ENCODE data around the gene DNASE2.
A peak's percentile ranks its signal among the peaks of the same experiment; 100 is the strongest.

The DNASE2 gene

DNA sequence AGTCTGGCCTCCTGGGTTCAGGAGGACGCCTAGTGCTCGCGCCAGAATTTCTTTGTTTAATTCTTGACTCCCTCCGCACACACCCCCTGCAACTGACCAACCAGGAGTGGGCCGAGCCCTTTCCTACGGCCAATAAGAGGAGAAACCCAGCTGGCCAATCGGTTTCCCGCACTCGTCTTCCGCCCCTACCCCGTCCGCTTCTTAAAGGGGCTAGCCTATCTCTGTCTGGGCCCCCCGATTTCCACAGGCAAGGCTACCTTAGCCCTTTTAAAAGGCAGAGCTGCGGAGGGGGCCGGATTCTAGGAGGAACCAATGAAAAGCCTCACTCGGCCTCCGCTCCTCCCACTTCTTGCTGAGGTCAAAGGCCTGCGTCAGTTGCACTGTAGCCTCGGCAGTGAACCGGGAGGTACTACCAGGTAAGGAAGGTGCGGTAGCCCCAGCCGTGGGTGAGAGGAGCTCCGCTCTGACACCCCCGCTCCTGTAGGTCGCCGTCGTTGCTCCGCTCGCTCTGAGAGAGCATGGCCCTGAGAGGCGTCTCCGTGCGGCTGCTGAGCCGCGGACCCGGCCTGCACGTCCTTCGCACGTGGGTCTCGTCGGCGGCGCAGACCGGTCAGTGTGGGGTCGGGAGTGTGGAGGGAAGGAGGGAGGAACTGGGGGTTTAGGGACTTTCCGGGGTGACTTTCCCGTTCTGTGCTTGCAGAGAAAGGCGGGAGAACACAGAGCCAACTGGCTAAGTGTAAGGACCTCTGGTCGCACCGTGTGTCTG lies 9.7 kb upstream of the DNASE2 start, which contains the start of gene GCDH:
Gene GCDH, plus strand, starts transcription at position 374 of the 766 bp plus-strand sequence. Its CDS starts 145 bp downstream, at position 519.
- TF ChIP-seq TAF1 (IDR thresholded peaks at IDR 0.05; ENCODE audit: low read depth) (peak; percentile 66; the same call in 1 of the 2 replicates), CREB1 (IDR thresholded peaks at IDR 0.05; ENCODE audit: low read depth) (peak; percentile 91), RAD21 (IDR thresholded peaks at IDR 0.05; ENCODE audit: low read depth) (peak; percentile 8; the same call in 1 of the 2 replicates), EGR1 (IDR thresholded peaks at IDR 0.05) (no peak), YY1 (IDR thresholded peaks at IDR 0.05; ENCODE audit: low read depth) (no peak)
- TF ChIP-seq, protein P1, sequence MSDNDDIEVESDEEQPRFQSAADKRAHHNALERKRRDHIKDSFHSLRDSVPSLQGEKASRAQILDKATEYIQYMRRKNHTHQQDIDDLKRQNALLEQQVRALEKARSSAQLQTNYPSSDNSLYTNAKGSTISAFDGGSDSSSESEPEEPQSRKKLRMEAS (IDR thresholded peaks at IDR 0.05): peak; percentile 82

DNA sequence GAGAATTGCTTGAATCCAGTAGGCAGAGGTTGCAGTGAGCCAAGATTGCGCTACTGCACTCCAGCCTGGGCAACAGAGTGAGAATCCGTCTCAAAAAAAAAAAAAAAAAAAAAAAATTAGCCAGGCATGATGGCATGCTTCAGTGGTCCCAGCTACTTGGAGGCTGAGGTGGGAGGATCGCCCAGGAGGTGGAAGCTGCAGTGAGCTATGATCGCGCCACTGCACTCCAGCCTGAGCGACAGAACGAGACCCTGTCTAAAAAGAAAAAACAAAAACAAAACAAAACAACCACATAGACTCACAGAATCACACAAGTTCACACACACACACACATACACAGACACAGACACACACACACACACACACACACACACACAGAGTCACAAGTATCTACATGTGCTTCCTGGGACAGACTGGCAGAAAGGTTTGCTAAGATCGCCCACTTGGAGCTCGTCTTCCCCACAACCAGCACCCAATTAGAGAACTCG lies 9.1 kb upstream of the DNASE2 start:
- TF ChIP-seq TEAD4 (IDR thresholded peaks at IDR 0.05): 0 out of 2 replicates have a peak, but pooled peaks have one; percentile 6

DNA sequence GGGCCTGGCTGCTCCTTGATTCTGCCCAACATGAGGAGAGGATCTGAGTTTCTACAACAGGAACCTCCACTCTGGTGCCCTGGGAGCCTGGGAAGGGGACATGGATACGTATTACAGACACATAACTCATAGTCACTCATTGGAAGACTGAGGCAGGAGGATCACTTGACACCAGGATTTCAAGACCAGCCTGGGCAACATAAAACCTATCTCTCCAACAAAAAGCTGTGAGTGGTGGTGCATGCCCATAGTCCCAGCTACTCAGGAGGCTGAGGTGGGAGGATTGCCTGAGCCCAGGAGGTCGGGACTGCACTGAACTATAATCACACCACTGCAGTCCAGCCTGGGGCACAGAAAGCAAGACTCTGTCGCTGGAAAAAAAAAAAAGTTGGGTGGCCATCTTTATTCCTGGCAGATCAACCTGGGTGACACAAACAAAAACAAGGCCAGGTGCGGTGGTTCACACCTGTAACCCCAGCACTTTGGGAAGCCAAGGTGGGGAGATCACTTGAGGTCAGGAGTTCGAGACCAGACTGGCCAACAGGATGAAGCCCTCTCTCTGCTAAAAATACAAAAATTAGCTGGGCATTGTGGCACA lies 6.9 kb upstream of the DNASE2 start:
- no peak for TF ChIP-seq CREB1 (IDR thresholded peaks at IDR 0.05; ENCODE audit: low read depth)
- TF ChIP-seq ZBTB7A (IDR thresholded peaks at IDR 0.05; ENCODE audit: low read depth): no peak
- TF ChIP-seq, protein P2, sequence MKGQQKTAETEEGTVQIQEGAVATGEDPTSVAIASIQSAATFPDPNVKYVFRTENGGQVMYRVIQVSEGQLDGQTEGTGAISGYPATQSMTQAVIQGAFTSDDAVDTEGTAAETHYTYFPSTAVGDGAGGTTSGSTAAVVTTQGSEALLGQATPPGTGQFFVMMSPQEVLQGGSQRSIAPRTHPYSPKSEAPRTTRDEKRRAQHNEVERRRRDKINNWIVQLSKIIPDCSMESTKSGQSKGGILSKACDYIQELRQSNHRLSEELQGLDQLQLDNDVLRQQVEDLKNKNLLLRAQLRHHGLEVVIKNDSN (IDR thresholded peaks at IDR 0.05): no peak
- no peak for TF ChIP-seq NFIC (IDR thresholded peaks at IDR 0.05)

DNA sequence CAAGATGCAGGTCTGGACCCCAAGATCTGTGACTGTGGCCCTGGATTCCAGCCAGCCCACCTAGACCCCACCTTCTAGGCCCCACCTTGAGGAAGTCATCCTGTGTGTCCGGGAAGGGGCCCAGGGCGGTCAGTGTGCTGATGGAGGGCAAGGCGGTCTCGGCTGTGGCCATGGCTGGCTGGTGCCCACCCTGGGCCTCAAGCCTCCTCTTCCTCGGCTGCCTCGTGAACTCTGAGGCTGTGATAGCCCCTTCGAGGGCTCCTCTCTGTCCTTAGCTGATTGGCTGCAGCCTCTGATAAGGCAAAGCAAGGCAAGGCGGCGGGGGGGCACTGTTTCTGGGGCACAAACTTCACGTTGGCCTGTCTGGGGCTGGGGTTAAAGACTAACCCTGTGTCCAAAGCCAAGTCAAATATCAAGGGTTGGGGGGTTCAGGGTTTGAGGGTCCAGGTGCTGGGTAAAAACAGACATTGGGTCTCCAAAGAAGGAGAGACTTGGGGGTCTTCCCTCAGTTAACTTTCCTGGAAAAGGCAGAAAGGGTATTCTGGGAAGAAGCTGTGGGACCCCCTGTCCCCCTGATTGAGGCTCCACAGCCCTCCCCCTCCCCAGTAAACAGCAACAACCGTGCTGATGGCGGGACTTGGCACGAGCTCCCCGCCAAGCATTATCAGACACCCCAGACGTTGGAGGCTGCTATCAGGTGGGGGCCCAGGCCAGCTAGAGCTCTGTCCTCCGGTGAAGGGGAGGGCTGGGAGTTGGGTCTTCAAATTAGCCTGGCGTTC lies 5.9 kb upstream of the DNASE2 start, which contains the start of gene KLF1:
Gene KLF1, minus strand, starts transcription at position 233 of the 779 bp plus-strand sequence. Its CDS starts 61 bp downstream, at position 172.
- TF ChIP-seq TAF1 (IDR thresholded peaks at IDR 0.05; ENCODE audit: low read depth): no peak
- no peak for TF ChIP-seq RAD21 (IDR thresholded peaks at IDR 0.05; ENCODE audit: low read depth)
- TF ChIP-seq FOXM1 (IDR thresholded peaks at IDR 0.05; ENCODE audit: borderline replicate concordance, low read depth): no peak
- no peak for TF ChIP-seq EP300 (IDR thresholded peaks at IDR 0.05; ENCODE audit: borderline replicate concordance)
- TF ChIP-seq TCF12 (IDR thresholded peaks at IDR 0.05; ENCODE audit: low read depth): no peak

DNA sequence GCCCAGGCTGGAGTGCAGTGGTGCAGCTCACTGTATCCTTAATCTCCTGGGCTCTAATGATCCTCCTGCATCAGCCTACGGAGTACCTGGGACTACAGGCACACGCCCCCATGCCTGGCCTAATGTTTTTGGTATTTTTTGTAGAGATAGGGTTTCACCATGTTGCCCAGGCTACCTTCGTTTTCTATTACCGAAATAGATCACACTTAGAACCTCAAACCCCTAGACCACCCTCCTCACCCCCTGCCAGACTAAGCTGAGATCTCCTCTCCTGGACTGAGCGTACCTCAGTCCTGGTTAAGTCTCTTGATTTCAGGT lies 5.4 kb upstream of the DNASE2 start:
- no peak for TF ChIP-seq CEBPB (IDR thresholded peaks at IDR 0.05)
- TF ChIP-seq, protein P3, sequence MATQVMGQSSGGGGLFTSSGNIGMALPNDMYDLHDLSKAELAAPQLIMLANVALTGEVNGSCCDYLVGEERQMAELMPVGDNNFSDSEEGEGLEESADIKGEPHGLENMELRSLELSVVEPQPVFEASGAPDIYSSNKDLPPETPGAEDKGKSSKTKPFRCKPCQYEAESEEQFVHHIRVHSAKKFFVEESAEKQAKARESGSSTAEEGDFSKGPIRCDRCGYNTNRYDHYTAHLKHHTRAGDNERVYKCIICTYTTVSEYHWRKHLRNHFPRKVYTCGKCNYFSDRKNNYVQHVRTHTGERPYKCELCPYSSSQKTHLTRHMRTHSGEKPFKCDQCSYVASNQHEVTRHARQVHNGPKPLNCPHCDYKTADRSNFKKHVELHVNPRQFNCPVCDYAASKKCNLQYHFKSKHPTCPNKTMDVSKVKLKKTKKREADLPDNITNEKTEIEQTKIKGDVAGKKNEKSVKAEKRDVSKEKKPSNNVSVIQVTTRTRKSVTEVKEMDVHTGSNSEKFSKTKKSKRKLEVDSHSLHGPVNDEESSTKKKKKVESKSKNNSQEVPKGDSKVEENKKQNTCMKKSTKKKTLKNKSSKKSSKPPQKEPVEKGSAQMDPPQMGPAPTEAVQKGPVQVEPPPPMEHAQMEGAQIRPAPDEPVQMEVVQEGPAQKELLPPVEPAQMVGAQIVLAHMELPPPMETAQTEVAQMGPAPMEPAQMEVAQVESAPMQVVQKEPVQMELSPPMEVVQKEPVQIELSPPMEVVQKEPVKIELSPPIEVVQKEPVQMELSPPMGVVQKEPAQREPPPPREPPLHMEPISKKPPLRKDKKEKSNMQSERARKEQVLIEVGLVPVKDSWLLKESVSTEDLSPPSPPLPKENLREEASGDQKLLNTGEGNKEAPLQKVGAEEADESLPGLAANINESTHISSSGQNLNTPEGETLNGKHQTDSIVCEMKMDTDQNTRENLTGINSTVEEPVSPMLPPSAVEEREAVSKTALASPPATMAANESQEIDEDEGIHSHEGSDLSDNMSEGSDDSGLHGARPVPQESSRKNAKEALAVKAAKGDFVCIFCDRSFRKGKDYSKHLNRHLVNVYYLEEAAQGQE (IDR thresholded peaks at IDR 0.05; ENCODE audit: low read depth): no peak
- TF ChIP-seq RAD21 (IDR thresholded peaks at IDR 0.05; ENCODE audit: low read depth): no peak

DNA sequence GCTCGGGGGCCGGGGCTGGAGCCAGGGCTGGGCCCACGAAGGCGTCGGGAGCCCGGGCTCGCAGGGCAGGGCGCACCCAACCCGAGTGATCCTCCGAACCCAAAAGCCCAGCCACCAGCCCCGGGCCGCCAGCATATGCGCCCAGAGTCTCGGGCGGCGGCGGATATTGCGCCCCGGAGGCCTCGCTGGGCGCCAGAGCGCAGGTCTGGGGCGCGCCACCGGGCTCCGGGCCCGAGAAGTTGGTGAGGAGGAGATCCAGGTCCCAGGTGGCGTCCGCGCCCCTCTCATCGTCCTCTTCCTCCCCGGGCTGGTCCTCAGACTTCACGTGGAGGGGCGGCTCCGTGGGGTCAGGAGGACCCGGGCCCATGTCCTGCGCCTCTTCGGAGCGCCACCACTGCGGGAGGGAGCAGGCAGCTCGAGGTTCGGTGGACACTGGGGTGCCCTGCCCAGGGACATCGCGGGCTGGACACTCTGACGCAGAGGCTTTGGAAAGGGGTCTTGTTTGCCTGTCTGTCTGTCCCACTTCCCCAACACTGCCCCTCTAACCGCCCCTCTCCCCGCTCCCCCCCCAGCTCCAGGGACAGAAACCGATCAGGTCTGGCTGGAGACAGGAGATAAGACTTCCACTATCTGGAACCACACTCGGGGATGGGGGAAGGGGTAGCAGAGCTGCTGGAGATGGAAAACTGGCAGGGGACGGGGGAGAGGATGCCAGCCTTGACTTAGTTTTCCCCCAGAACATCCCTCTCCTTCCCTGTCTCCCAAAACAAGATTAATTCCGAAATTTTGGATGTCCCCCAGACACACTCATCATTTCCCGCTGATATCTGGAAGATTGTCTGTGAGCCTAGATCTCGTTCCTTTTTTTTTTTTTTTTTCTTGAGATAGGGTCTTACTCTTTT lies 4.8 kb upstream of the DNASE2 start:
- no peak for TF ChIP-seq CREB1 (IDR thresholded peaks at IDR 0.05; ENCODE audit: low read depth)
- TF ChIP-seq NFIC (IDR thresholded peaks at IDR 0.05): no peak
- TF ChIP-seq TCF12 (IDR thresholded peaks at IDR 0.05; ENCODE audit: low read depth): no peak
- TF ChIP-seq EP300 (IDR thresholded peaks at IDR 0.05; ENCODE audit: borderline replicate concordance): no peak
- no peak for TF ChIP-seq ZBTB7A (IDR thresholded peaks at IDR 0.05; ENCODE audit: low read depth)
- TF ChIP-seq RAD21 (IDR thresholded peaks at IDR 0.05; ENCODE audit: low read depth): no peak
- TF ChIP-seq, protein P3 (IDR thresholded peaks at IDR 0.05; ENCODE audit: low read depth): no peak
- TF ChIP-seq, protein P2 (IDR thresholded peaks at IDR 0.05): no peak
- no peak for TF ChIP-seq FOXM1 (IDR thresholded peaks at IDR 0.05; ENCODE audit: borderline replicate concordance, low read depth)
- TF ChIP-seq TAF1 (IDR thresholded peaks at IDR 0.05; ENCODE audit: low read depth): no peak
- no peak for TF ChIP-seq CEBPB (IDR thresholded peaks at IDR 0.05)
- no peak for TF ChIP-seq YY1 (IDR thresholded peaks at IDR 0.05; ENCODE audit: low read depth)
- TF ChIP-seq EGR1 (IDR thresholded peaks at IDR 0.05): no peak
- no peak for TF ChIP-seq TEAD4 (IDR thresholded peaks at IDR 0.05)
- TF ChIP-seq, protein P1 (IDR thresholded peaks at IDR 0.05): no peak
